Astrocyte (in vitro differentiated cells and primary cell): Measurements from ENCODE around the gene SH3BP2.

ENCODE experiments used
- EZH2 ChIP-seq: IDR thresholded peaks from 2 replicates; pipeline ENCODE4 v1.6.1; 2012; ENCODE audit warnings: mild to moderate bottlenecking, low read length, inconsistent platforms; ENCODE audit not compliant: insufficient read depth
- TF ChIP-seq, protein P1 (sequence below): IDR thresholded peaks from 2 replicates; pipeline ENCODE4 v1.5.1; 2011; ENCODE audit warnings: low read depth, mild to moderate bottlenecking, inconsistent platforms, low read length, moderate library complexity; ENCODE audit not compliant: insufficient read depth

GRCh38 chr4:2761035-2761923, 31.6 kb upstream of the SH3BP2 start:
- TF ChIP-seq EZH2 = no peak
- TF ChIP-seq, protein P1, sequence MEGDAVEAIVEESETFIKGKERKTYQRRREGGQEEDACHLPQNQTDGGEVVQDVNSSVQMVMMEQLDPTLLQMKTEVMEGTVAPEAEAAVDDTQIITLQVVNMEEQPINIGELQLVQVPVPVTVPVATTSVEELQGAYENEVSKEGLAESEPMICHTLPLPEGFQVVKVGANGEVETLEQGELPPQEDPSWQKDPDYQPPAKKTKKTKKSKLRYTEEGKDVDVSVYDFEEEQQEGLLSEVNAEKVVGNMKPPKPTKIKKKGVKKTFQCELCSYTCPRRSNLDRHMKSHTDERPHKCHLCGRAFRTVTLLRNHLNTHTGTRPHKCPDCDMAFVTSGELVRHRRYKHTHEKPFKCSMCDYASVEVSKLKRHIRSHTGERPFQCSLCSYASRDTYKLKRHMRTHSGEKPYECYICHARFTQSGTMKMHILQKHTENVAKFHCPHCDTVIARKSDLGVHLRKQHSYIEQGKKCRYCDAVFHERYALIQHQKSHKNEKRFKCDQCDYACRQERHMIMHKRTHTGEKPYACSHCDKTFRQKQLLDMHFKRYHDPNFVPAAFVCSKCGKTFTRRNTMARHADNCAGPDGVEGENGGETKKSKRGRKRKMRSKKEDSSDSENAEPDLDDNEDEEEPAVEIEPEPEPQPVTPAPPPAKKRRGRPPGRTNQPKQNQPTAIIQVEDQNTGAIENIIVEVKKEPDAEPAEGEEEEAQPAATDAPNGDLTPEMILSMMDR = no peak
